Activated naive CD8-positive, alpha-beta T cell treated with anti-CD3 and anti-CD28 coated beads, Interleukin-2, amount 10 ng/mL, durations not matched to agents 7 days and 5 days (primary cell): ENCODE data around the gene GCNT1. TPM values are rescaled to one million over a fixed set of nuclear protein-coding genes. Genes with fewer than 3 reads are reported as not detected.
"Not testable (repeated sequence)": the region's sequence is repeated elsewhere in the genome, so short reads cannot be mapped to it uniquely, and the experiment has no call there.

Experiments
- ATAC-seq: fragments of 150-1000 bp; cut with Tn5 transposase; one replicate; pipeline ENCODE4 v1.10.0; 2021; ENCODE audit warnings: low read depth, moderate library complexity
- POLR2A ChIA-PET: fragments of 350-600 bp; sonication (Branson Sonifier 250); formaldehyde crosslinking; loops from one replicate; lab custom pipeline; 2021; ENCODE audit warnings: antibody characterized with exemption; lab: Charles Lee
- DNase-seq: peaks from one replicate; pipeline ENCODE4 v3.0.0; 2021
- H3K27ac Mint-ChIP-seq: one replicate; pipeline ENCODE4 v1.8.0; 2022; ENCODE audit warnings: mild to moderate bottlenecking, mixed read lengths
- H3K27me3 Mint-ChIP-seq: one replicate; pipeline ENCODE4 v1.8.0; 2022; ENCODE audit warnings: mild to moderate bottlenecking, moderate library complexity, mixed read lengths
- H3K36me3 Mint-ChIP-seq: one replicate; pipeline ENCODE4 v1.8.0; 2021; ENCODE audit warnings: mild to moderate bottlenecking, mixed read lengths
- H3K4me1 Mint-ChIP-seq: one replicate; pipeline ENCODE4 v1.8.0; 2021; ENCODE audit warnings: mixed read lengths
- H3K4me3 Mint-ChIP-seq: one replicate; pipeline ENCODE4 v1.8.0; 2022; ENCODE audit warnings: mild to moderate bottlenecking, moderate library complexity, mixed read lengths
- H3K9me3 Mint-ChIP-seq: one replicate; pipeline ENCODE4 v1.8.0; 2021; ENCODE audit warnings: mixed read lengths
- total RNA-seq, 2 experiments: library from RNA; stranded (reverse); gene quantifications; one replicate each; pipeline ENCODE4 v1.2.3, GENCODE V29; 2021

The GCNT1 gene
- total RNA-seq, 2 experiments from 2014 or later: 10.9 to 11.1 TPM

DNA sequence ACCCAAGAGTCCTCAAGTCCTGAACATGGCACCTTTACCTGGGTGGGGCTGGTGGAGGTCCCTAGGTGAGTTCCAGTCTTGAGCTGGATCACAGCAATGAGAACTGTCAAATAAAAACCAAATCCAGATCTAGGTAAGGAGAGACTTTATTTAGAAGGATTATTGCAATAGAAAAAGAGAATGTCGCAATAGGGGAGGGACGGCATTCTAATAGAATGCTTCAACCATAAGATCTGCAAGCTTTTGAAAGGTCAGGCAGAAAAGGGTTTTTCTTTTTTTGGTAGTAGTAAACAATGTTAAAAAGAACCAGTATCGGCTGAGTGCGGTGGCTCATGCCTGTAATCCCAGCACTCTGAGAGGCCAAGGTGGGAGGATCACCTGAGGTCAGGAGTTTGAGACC is 5.2 kb upstream of the GCNT1 start:
- POLR2A ChIA-PET: interaction anchor here (0.7 kb wide), 1 partner anchor 59 kb away, joined by 4 read pairs; no protein-coding TSS in a partner anchor
- DNase-seq (no peak), ATAC-seq (no peak)
- Mint-ChIP-seq H3K9me3 (no peaks in the 10 kb centered on the region), H3K27me3 (no peaks in the 10 kb centered on the region), H3K4me3 (no peak overlapping the region), H3K4me1 (peaks cover 18% of the 10 kb centered on the region), H3K27ac (no peak overlapping the region), H3K36me3 (peaks cover 4% of the 10 kb centered on the region)

- POLR2A ChIA-PET: interaction anchor here (0.7 kb wide), 1 partner anchor 60 kb away, joined by 4 read pairs; no protein-coding TSS in a partner anchor
- peaks cover 18% of the 10 kb centered on the region for H3K4me1 Mint-ChIP-seq
- H3K27me3 Mint-ChIP-seq: no peaks in the 10 kb centered on the region
- H3K27ac Mint-ChIP-seq: no peak overlapping the region
- H3K9me3 Mint-ChIP-seq: no peaks in the 10 kb centered on the region
- H3K36me3 Mint-ChIP-seq: peaks cover 4% of the 10 kb centered on the region
- no peak for ATAC-seq
- no peak for DNase-seq
- H3K4me3 Mint-ChIP-seq: no peak overlapping the region
These were observed 4.7 kb upstream of the GCNT1 start for GRCh38 chr9:76454311-76454710.

DNA sequence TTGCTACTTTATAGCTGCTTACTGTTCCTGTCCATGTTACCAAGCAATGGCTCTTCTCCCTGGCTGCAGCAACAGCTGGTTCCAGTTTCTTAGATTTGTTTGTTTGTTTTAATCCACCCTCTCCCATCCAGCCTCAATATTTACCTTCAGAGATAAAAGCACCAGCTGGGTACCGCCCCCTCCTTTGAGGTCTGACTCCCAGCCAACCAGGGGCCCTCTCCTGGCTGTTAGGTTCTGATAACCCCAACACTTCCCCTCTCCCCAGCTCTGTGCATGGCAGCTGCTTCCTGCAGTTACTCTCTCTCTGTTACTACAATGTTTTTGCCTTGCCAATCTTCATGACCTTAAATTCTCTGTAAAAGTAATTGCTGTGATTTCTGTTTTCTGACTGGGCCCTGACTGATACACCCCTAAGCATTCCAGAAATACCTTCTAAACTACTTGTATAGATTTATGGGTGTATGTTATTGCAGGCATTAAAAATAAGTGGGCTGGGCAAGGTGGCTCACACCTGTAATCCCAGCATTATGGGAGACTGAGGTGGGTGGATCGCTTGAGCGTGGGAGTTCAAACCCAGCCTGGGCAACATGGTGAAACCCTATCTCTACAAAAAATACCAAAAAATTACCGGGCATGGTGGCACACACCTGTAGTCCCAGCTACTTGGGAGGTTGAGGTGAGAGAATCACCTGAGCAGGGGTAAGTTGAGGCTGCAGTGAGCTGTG is 2.6 kb upstream of the GCNT1 start:
- DNase-seq (peak; percentile 42), ATAC-seq (peak; percentile 55)
- peaks cover 4% of the 10 kb centered on the region for H3K36me3 Mint-ChIP-seq
- no peak overlapping the region for H3K4me3 Mint-ChIP-seq
- H3K27me3 Mint-ChIP-seq: no peaks in the 10 kb centered on the region
- no peaks in the 10 kb centered on the region for H3K9me3 Mint-ChIP-seq
- POLR2A ChIA-PET: interaction anchor here (0.5 to 1.9 kb wide), 4 partner anchors 11 to 195 kb away, joined by 3 to 7 read pairs (median 5); partner anchors contain the start of gene RFK
- H3K4me1 Mint-ChIP-seq: peaks cover 26% of the 10 kb centered on the region
- H3K27ac Mint-ChIP-seq: no peak overlapping the region

DNA sequence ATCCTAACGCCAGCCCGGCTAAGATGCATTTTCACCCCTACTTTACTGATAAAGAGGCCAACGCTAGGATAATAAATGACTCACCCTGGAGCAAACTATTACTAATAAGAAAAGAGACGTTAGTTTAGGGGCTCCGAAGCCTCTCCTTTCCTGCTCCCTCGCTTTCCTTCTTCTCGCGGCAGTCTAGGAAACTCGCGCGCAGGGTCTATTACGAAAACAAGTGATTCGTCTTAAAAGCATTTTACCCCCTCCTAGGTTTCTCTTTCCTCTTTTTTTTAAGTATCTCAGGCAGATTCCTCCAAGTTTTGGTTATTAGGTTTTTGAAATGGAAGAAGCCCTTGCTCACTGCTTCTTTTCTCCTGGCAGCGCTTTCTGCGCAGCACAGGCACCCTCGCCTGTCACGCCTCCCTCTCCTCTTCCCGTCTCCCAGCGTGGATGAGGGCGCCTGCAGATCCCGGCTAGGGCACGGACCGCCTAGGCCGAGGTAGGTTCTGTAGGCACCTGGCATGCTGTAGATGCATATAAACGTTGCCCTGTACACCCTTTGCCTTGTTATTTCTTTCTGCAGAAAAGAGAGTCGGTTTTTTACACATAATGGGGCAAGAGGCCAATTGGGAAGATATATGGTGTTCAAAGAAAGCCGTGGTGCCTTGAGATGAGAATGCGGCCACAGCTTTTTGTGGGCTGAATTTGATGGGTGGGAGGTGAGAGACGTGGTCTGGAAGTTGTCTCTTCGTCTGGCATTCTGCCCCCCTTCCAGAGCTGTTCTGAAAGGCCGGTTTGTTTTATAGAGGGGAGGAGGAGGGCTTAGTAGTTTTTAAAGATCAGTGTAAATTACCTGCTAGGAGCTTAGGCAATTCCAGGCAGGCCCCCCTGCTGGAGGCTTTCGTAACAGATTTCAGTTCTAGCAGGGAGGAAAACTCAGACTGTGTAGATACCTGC is 983 bp downstream of the GCNT1 start:
- H3K27ac Mint-ChIP-seq: peak overlapping the region; percentile 82
- POLR2A ChIA-PET: interaction anchor here (0.5 to 2.2 kb wide), 6 partner anchors 66 to 199 kb away, joined by 3 to 9 read pairs (median 4); partner anchors contain the start of gene RFK
- H3K4me1 Mint-ChIP-seq: peaks cover 27% of the 10 kb centered on the region
- H3K27me3 Mint-ChIP-seq: peaks cover 1% of the 10 kb centered on the region
- H3K4me3 Mint-ChIP-seq: peak overlapping the region; percentile 98
- peaks cover 11% of the 10 kb centered on the region for H3K36me3 Mint-ChIP-seq
- DNase-seq (peak; percentile 38), ATAC-seq (no peak)
- H3K9me3 Mint-ChIP-seq: no peaks in the 10 kb centered on the region

DNA sequence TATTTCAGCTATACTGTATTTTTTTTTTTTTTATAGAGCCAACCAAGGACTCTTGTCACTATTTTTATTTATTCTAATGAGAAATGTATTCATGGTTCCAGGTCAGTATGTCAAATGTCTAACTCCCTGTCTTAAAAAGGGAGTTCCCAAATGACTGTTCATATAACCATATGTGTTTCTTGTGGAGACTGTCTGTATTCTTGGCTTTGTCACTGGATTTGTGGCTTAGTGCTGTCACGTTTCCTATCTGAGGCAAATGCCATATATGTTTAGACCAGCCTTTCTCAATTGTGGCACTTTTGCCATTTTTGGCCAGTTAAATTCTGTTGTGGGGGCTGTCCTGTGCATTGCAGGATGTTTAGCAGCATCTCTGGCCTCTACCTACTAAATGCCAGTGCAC is 3.1 kb downstream of the GCNT1 start:
- H3K9me3 Mint-ChIP-seq: no peaks in the 10 kb centered on the region
- ATAC-seq: no peak
- peaks cover 1% of the 10 kb centered on the region for H3K27me3 Mint-ChIP-seq
- no peak overlapping the region for H3K4me3 Mint-ChIP-seq
- no peak for DNase-seq
- POLR2A ChIA-PET: no interaction called here
- H3K27ac Mint-ChIP-seq: no peak overlapping the region
- H3K36me3 Mint-ChIP-seq: peaks cover 20% of the 10 kb centered on the region
- peaks cover 27% of the 10 kb centered on the region for H3K4me1 Mint-ChIP-seq

DNA sequence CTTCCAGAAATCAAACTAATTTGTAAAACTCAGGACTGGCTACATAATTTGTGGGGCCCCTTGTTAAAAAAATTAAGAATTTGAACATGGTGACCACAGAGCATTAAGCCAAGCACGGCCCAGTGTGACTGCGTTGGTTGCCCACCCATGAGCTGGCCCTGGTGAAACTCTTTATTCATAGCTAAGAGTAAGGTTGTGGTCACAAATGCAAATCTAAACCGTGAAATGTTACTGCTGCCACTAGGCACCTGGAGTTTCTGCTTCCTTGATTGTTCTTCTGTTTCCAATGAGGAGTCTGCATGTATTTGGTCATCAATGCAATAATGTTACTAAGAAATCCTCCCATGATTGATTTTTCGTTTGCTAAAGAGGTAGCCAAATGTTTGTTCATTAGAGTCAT is 4.2 kb downstream of the GCNT1 start:
- H3K27ac Mint-ChIP-seq: no peak overlapping the region
- H3K27me3 Mint-ChIP-seq: peaks cover 1% of the 10 kb centered on the region
- DNase-seq (no peak), ATAC-seq (no peak)
- H3K9me3 Mint-ChIP-seq: no peaks in the 10 kb centered on the region
- peaks cover 24% of the 10 kb centered on the region for H3K4me1 Mint-ChIP-seq
- peaks cover 23% of the 10 kb centered on the region for H3K36me3 Mint-ChIP-seq
- POLR2A ChIA-PET: no interaction called here
- no peak overlapping the region for H3K4me3 Mint-ChIP-seq

DNA sequence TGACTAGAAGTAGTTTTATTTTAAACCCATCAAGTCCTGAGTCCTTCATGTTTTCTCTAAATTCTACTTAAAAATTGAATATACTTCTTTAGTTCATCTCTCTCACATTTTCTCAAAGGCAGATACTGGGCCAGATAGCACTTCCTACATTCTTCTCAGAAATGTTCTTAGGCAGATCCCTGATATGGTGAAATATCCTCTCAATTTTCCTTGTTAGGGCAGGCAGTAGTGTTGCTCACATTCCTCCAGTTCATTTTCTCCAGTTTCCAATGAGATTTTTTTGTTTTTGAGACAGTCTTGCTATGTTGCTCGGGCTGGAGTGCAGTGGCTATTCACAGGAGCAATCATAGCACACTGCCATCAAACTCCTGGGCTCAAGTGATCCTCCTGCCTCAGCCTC is 5.7 kb downstream of the GCNT1 start:
- no peaks in the 10 kb centered on the region for H3K9me3 Mint-ChIP-seq
- peaks cover 1% of the 10 kb centered on the region for H3K27me3 Mint-ChIP-seq
- no peak overlapping the region for H3K4me3 Mint-ChIP-seq
- peaks cover 20% of the 10 kb centered on the region for H3K4me1 Mint-ChIP-seq
- POLR2A ChIA-PET: no interaction called here
- DNase-seq (no peak), ATAC-seq (no peak)
- H3K36me3 Mint-ChIP-seq: peaks cover 23% of the 10 kb centered on the region
- H3K27ac Mint-ChIP-seq: no peak overlapping the region

DNA sequence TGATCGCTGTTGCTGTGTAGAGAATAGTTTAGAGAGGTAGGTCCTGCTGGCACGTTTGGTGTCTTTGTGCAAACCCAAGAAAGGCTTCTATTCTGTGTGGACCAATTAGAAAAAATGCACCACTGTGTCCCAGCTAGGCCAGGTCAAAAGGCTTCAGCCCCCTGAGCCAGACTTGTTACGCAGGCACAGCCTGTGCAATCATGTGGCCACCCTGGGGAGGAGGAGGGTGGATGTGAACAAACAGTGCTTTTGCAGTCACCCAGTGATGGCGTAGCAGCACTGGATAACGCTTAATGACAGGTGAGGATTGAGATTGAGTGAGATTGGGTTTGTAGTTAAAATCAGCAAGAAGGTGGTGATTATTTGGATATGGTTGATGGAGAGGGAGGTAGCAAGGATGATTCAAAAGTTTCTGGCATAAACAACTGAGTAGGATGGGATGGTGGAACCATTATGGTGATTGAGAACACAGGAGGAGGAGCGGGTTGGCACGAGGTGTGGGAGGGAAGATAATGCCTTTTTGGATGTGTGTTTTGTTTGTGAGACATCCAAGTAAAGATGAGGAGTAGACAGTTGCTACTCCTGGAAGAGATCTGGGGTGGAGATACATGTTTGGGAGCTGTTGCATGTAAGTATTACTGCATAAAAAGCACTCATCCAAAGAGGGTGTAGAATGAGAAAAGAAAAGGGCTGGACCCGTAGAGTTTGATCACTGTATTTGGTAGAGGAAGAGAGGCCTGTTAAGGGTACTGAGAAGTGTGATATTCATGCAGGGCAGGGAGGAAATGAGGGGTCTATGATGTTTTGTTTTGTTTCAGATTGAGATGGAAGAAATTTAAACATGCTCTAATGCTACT is 6.7 kb downstream of the GCNT1 start:
- ATAC-seq (no peak), DNase-seq (no peak)
- POLR2A ChIA-PET: no interaction called here
- peaks cover 14% of the 10 kb centered on the region for H3K4me1 Mint-ChIP-seq
- no peak overlapping the region for H3K4me3 Mint-ChIP-seq
- H3K27ac Mint-ChIP-seq: peak overlapping the region; percentile 6
- peaks cover 23% of the 10 kb centered on the region for H3K36me3 Mint-ChIP-seq
- H3K27me3 Mint-ChIP-seq: peaks cover 1% of the 10 kb centered on the region
- H3K9me3 Mint-ChIP-seq: no peaks in the 10 kb centered on the region

GRCh38 chr9:76466299-76466605 is 7.3 kb downstream of the GCNT1 start:
- H3K4me3 Mint-ChIP-seq: no peak overlapping the region
- H3K27ac Mint-ChIP-seq: no peak overlapping the region
- H3K27me3 Mint-ChIP-seq: peaks cover 1% of the 10 kb centered on the region
- DNase-seq (no peak), ATAC-seq (no peak)
- H3K4me1 Mint-ChIP-seq: peaks cover 15% of the 10 kb centered on the region
- no peaks in the 10 kb centered on the region for H3K9me3 Mint-ChIP-seq
- H3K36me3 Mint-ChIP-seq: peaks cover 23% of the 10 kb centered on the region
- POLR2A ChIA-PET: no interaction called here

DNA sequence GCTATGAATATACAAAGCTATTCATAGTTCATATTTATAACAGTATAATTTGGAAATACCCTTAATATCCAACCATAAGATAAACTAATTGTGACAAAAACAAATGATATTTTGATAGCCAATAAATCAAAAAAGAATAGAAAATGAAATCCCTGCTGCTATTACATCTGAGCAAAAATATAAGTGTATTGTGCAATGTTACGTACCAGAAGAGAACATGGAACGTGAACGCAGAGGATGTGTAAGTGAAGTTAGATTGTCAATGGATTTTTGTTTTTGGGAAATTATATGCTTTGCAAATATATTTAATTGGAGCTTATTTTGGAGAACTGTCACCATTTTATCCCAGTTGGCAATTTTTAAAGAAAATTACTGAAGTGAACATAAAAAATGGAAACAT is 15.4 kb downstream of the GCNT1 start:
- POLR2A ChIA-PET: no interaction called here
- ATAC-seq: no peak

GRCh38 chr9:76475686-76476085 is 16.7 kb downstream of the GCNT1 start:
- POLR2A ChIA-PET: no interaction called here

More for the DNA sequence above, 15.4 kb downstream of the GCNT1 start:
- H3K27ac Mint-ChIP-seq: no peak overlapping the region
- peaks cover 11% of the 10 kb centered on the region for H3K4me1 Mint-ChIP-seq
- no peaks in the 10 kb centered on the region for H3K27me3 Mint-ChIP-seq
- no peak overlapping the region for H3K4me3 Mint-ChIP-seq
- H3K9me3 Mint-ChIP-seq: peaks cover 4% of the 10 kb centered on the region
- no peak for DNase-seq
- H3K36me3 Mint-ChIP-seq: peaks cover 21% of the 10 kb centered on the region

GRCh38 chr9:76477818-76478217 is 18.8 kb downstream of the GCNT1 start:
- H3K4me3 Mint-ChIP-seq, H3K27ac Mint-ChIP-seq: not testable (repeated sequence)
- H3K36me3 Mint-ChIP-seq: peaks cover 28% of the 10 kb centered on the region

More at GRCh38 chr9:76475686-76476085, 16.7 kb downstream of the GCNT1 start:
- peaks cover 5% of the 10 kb centered on the region for H3K9me3 Mint-ChIP-seq
- no peak for ATAC-seq
- DNase-seq: no peak
- no peaks in the 10 kb centered on the region for H3K27me3 Mint-ChIP-seq
- no peak overlapping the region for H3K4me3 Mint-ChIP-seq
- H3K36me3 Mint-ChIP-seq: peaks cover 28% of the 10 kb centered on the region
- H3K4me1 Mint-ChIP-seq: peaks cover 10% of the 10 kb centered on the region
- H3K27ac Mint-ChIP-seq: no peak overlapping the region

DNA sequence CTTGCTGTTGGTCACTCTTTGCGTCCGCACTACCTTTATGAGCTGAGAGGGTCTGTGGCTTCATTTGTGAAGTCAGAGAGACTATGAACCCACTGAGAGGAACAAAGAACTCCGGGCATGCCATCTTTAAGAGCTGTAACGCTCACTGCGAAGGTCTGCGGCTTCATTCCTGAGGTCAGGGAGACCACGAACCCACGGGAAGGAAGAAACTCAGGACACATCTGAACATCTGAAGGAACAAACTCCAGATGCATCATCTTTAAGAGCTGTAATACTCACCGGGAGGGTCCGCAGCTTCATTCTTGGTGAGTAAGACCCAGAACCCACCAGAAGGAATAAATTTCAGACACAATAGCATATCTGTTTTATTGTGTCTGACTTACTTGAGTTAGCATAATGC is 19.2 kb downstream of the GCNT1 start:
- Mint-ChIP-seq H3K4me1 (peaks cover 2% of the 10 kb centered on the region), H3K36me3 (peaks cover 28% of the 10 kb centered on the region), H3K9me3 (peaks cover 5% of the 10 kb centered on the region), H3K27me3 (no peaks in the 10 kb centered on the region), H3K4me3 (no peak overlapping the region), H3K27ac (no peak overlapping the region)
- ATAC-seq: no peak
- POLR2A ChIA-PET: no interaction called here
- no peak for DNase-seq

More at GRCh38 chr9:76477818-76478217, 18.8 kb downstream of the GCNT1 start:
- DNase-seq, POLR2A ChIA-PET, ATAC-seq, H3K27me3 Mint-ChIP-seq, H3K9me3 Mint-ChIP-seq, H3K4me1 Mint-ChIP-seq: not testable (repeated sequence)
